B cell (primary cell): ENCODE results near the gene CAPS. TPM values are rescaled to one million over a fixed set of nuclear protein-coding genes. Genes with fewer than 3 reads are reported as not detected.

ENCODE experiments used
- ATAC-seq: fragments of 200-7000 bp; cut with Tn5 transposase; one replicate; pipeline ENCODE4 v1.10.0; 2021; ENCODE audit warnings: low read depth, mild to moderate bottlenecking, moderate number of reproducible peaks, moderate library complexity
- CTCF ChIA-PET: fragments of 350-600 bp; sonication (Branson Sonifier 250); formaldehyde crosslinking; loops from one replicate; lab custom pipeline; 2021; ENCODE audit warnings: antibody characterized with exemption, inconsistent platforms; lab: Charles Lee
- POLR2A ChIA-PET: fragments of 350-600 bp; sonication (Branson Sonifier 250); formaldehyde crosslinking; loops from one replicate; lab custom pipeline; 2021; ENCODE audit warnings: antibody characterized with exemption; lab: Charles Lee
- DNase-seq: peaks from one replicate; pipeline ENCODE4 v3.0.0; 2013
- H2AFZ ChIP-seq: 2 replicates; pipeline ENCODE4 v1.6.1; 2012; ENCODE audit warnings: mild to moderate bottlenecking, low read depth, low read length; ENCODE audit not compliant: insufficient read depth, poor library complexity, severe bottlenecking
- H3K27ac ChIP-seq, 2 donors: 1 replicate in 1 of 2; 2 replicates in 1 of 2; pipeline ENCODE4 v1.5.1; 2012 to 2013; ENCODE audit warnings: low read length in 2 of 2, mild to moderate bottlenecking in 2 of 2, moderate library complexity in 1 of 2
- H3K27me3 ChIP-seq, 4 experiments: fragments of 200-600 bp in 1 of 4; sonication (generic) in 1 of 4; replicated peaks in 1 of 4; 1 replicate in 2 of 4; 2 replicates in 2 of 4; pipeline versions ENCODE4 v1.6.1 to v1.7.0; 2013 to 2016; ENCODE audit warnings: low read length in 3 of 4, mild to moderate bottlenecking in 2 of 4, mixed read lengths in 1 of 4, moderate library complexity in 1 of 4; ENCODE audit not compliant: insufficient read depth in 4 of 4, control insufficient read depth in 3 of 4; ENCODE audit errors: control extremely low read depth in 1 of 4
- H3K36me3 ChIP-seq, 2 experiments: replicated peaks in 1 of 2; 1 replicate in 1 of 2; 2 replicates in 1 of 2; pipeline versions ENCODE4 v1.6.1 to v1.7.1; 2013; ENCODE audit warnings: low read length in 1 of 2; ENCODE audit not compliant: insufficient read depth in 2 of 2, control insufficient read depth in 1 of 2; ENCODE audit errors: control extremely low read depth in 1 of 2, extremely low read depth in 1 of 2
- H3K4me1 ChIP-seq, 2 donors: fragments of 200-600 bp in 1 of 2; sonication (generic) in 1 of 2; 1 replicate in 1 of 2; 2 replicates in 1 of 2; pipeline versions ENCODE4 v1.5.1 to v1.6.1; 2013 to 2017; ENCODE audit warnings: low read length in 2 of 2; ENCODE audit not compliant: control insufficient read depth in 2 of 2, insufficient read depth in 2 of 2
- H3K4me2 ChIP-seq: replicated peaks from 2 replicates; pipeline ENCODE3; 2012; ENCODE audit warnings: mild to moderate bottlenecking, low read depth, low read length; ENCODE audit not compliant: poor library complexity, severe bottlenecking
- H3K4me3 ChIP-seq, 5 experiments: fragments of 200-600 bp in 1 of 5; sonication (generic) in 1 of 5; 1 replicate in 3 of 5; 2 replicates in 2 of 5; pipeline versions ENCODE4 v1.5.1 to v1.7.0; 2011 to 2016; ENCODE audit warnings: low read length in 4 of 5, mild to moderate bottlenecking in 4 of 5, low read depth in 2 of 5, control low read depth in 1 of 5, moderate library complexity in 1 of 5; ENCODE audit not compliant: insufficient read depth in 1 of 5; ENCODE audit errors: control extremely low read depth in 1 of 5, extremely low read depth in 1 of 5
- H3K79me2 ChIP-seq: fragments of 200-600 bp; sonication (generic); one replicate; pipeline ENCODE4 v1.6.0; 2016; ENCODE audit warnings: low read length; ENCODE audit not compliant: control insufficient read depth, insufficient read depth
- H3K9ac ChIP-seq: fragments of 200-600 bp; sonication (generic); 2 replicates; pipeline ENCODE4 v1.6.1; 2017; ENCODE audit warnings: mild to moderate bottlenecking, low read length, moderate library complexity
- H3K9me3 ChIP-seq, 3 donors: one replicate each; pipeline versions ENCODE4 v1.6.1 to v1.7.1; 2013; ENCODE audit warnings: low read length in 2 of 3; ENCODE audit not compliant: control insufficient read depth in 2 of 3, insufficient read depth in 1 of 3; ENCODE audit errors: control extremely low read depth in 1 of 3
- H4K20me1 ChIP-seq: 2 replicates; pipeline ENCODE4 v1.6.0; 2012; ENCODE audit warnings: mild to moderate bottlenecking, low read length; ENCODE audit not compliant: insufficient read depth, control insufficient read depth, poor library complexity, severe bottlenecking
- H3K27ac Mint-ChIP-seq: one replicate; pipeline ENCODE4 v1.8.0; 2021; ENCODE audit warnings: mixed read lengths
- H3K27me3 Mint-ChIP-seq: one replicate; pipeline ENCODE4 v1.8.0; 2021; ENCODE audit warnings: mixed read lengths
- H3K4me1 Mint-ChIP-seq: one replicate; pipeline ENCODE4 v1.8.0; 2021; ENCODE audit warnings: mixed read lengths
- H3K4me3 Mint-ChIP-seq: one replicate; pipeline ENCODE4 v1.8.0; 2021; ENCODE audit warnings: mixed read lengths
- H3K9me3 Mint-ChIP-seq: one replicate; pipeline ENCODE4 v1.8.0; 2022; ENCODE audit warnings: mixed read lengths; ENCODE audit not compliant: insufficient read depth
- EZH2 ChIP-seq: IDR thresholded peaks from 2 replicates; pipeline ENCODE4 v1.6.1; 2012; ENCODE audit warnings: borderline replicate concordance, low read depth, mild to moderate bottlenecking, moderate library complexity, low read length; ENCODE audit not compliant: insufficient read depth, poor library complexity, severe bottlenecking
- WGBS: methylation state at CpG from one replicate; pipeline ENCODE4 v1.1.5; 2013; ENCODE audit warnings: missing lambda C conversion rate; ENCODE audit not compliant: insufficient coverage; 5-methylcytosine and 5-hydroxymethylcytosine counted together
- intact Hi-C: fragments of 100-400 bp; cut with micrococcal nuclease; formaldehyde crosslinking; loops from one replicate; pipeline ENCODE4 v1.10.0; 2022
- polyA plus RNA-seq: library from polyadenylated mRNA; depleted of rRNA; stranded (reverse); fragments of >200 nt; gene quantifications from 2 replicates; pipeline ENCODE4 v1.2.3, GENCODE V29; 2012
- total RNA-seq, 2 donors: library from RNA; stranded (reverse); fragments of 120-200 nt in 1 of 2; gene quantifications; 1 replicate in 1 of 2; 2 replicates in 1 of 2; pipeline versions ENCODE4 v1.2.3 to v1.2.4, GENCODE V29; 2013 to 2022
- TF ChIP-seq, protein P1 (sequence below): fragments of 200-600 bp; IDR thresholded peaks from one replicate; pipeline ENCODE4 v1.8.0; 2022; ENCODE audit warnings: antibody characterized with exemption, mild to moderate bottlenecking

Gene CAPS
- total and polyA plus RNA-seq, 2 donors (not counting 1 experiment from before 2014, with no cell fraction given): 40.0 to 65.7 TPM

DNA sequence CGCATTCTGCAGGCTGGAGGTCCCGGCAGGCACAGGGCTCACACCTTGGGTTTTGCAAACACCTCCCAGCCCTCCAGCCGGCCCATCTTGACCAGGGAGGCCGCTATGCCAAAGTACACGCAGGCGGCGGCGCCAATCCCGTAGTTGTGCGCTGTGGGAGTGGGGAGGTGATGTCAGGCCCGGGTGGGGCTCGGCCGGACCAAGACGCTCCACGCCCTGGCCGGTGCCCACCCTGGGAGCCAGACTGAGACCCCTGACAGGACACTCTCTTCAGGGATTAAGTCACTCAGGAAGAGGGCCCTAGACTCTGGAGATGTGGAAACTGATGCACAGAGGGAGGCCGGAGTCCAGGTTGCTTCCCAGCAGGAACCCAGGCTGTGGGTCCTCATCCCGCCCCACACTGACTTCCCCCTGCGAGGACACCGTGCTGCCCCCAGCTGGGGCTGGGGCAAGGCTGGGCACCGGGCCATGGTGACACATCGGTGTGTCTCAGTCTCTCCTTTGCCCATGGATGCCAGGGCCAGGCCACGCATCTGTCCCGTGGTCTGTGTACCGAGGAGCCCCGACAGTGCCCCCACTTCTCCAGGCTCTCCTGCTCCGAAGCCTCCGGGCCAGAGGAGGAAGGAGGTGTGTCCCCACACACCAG lies 19.2 kb upstream of the CAPS start:
- ATAC-seq (no peak), DNase-seq (no peak)
- no peak overlapping the region for H3K4me3 ChIP-seq
- no peaks in the 10 kb centered on the region for H3K27me3 Mint-ChIP-seq
- intact Hi-C loops: no loop called here
- no peak overlapping the region for H3K9ac ChIP-seq
- no peak overlapping the region for H3K27ac ChIP-seq
- no peak overlapping the region for H2AFZ ChIP-seq
- H3K36me3 ChIP-seq: peaks cover 0 to 9% of the 10 kb centered on the region in 2 experiments
- H3K4me2 ChIP-seq: no peak overlapping the region
- TF ChIP-seq EZH2: no peak
- TF ChIP-seq, protein P1, sequence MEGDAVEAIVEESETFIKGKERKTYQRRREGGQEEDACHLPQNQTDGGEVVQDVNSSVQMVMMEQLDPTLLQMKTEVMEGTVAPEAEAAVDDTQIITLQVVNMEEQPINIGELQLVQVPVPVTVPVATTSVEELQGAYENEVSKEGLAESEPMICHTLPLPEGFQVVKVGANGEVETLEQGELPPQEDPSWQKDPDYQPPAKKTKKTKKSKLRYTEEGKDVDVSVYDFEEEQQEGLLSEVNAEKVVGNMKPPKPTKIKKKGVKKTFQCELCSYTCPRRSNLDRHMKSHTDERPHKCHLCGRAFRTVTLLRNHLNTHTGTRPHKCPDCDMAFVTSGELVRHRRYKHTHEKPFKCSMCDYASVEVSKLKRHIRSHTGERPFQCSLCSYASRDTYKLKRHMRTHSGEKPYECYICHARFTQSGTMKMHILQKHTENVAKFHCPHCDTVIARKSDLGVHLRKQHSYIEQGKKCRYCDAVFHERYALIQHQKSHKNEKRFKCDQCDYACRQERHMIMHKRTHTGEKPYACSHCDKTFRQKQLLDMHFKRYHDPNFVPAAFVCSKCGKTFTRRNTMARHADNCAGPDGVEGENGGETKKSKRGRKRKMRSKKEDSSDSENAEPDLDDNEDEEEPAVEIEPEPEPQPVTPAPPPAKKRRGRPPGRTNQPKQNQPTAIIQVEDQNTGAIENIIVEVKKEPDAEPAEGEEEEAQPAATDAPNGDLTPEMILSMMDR: no peak
- WGBS: 92% methylated on average over 21 of the region's 28 CpGs
- peaks cover 0 to 21% (median 3%) of the 10 kb centered on the region in 4 experiments for H3K27me3 ChIP-seq
- H3K9me3 ChIP-seq: peaks cover 0 to 12% (median 0%) of the 10 kb centered on the region in 3 donors
- ChIA-PET POLR2A (no interaction called here), CTCF (no interaction called here)
- H3K79me2 ChIP-seq: peaks cover 9% of the 10 kb centered on the region
- peaks cover 38% of the 10 kb centered on the region for H4K20me1 ChIP-seq
- H3K4me3 Mint-ChIP-seq: no peak overlapping the region
- no peak overlapping the region for H3K27ac Mint-ChIP-seq
- H3K9me3 Mint-ChIP-seq: no peaks in the 10 kb centered on the region
- H3K4me1 ChIP-seq: peaks cover 0 to 4% of the 10 kb centered on the region in 2 donors
- no peaks in the 10 kb centered on the region for H3K4me1 Mint-ChIP-seq

DNA sequence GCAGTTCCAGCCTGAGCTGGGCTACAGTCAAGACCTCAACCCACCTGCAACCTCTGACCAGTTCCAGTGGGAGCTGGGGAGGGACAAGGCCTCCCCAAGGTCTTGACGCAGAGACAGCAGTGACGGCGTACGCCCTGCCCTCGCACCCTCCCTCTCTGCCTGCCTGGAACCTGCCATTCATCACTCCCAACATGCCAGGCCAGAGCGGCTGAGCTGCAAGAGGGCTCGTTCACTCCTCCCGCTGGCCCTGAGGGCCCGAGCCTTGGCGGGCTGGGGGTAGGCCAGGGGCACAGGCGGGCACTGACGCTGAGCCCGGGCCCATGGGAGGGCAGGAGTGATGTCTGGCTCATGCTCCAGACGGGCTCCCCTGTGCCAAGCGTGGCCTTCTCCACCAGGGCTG lies 18.6 kb upstream of the CAPS start:
- no peak overlapping the region for H3K4me2 ChIP-seq
- intact Hi-C loops: no loop called here
- no peaks in the 10 kb centered on the region for H3K27me3 Mint-ChIP-seq
- H3K36me3 ChIP-seq: peaks cover 0 to 13% of the 10 kb centered on the region in 2 experiments
- TF ChIP-seq, protein P1: no peak
- no peak for TF ChIP-seq EZH2
- H3K4me3 Mint-ChIP-seq: no peak overlapping the region
- no peak for ATAC-seq
- H3K9me3 ChIP-seq: peaks cover 0 to 12% (median 0%) of the 10 kb centered on the region in 3 donors
- H3K4me1 Mint-ChIP-seq: peaks cover 4% of the 10 kb centered on the region
- peaks cover 14% of the 10 kb centered on the region for H3K79me2 ChIP-seq
- H3K9ac ChIP-seq: no peak overlapping the region
- H2AFZ ChIP-seq: no peak overlapping the region
- ChIA-PET CTCF (no interaction called here), POLR2A (no interaction called here)
- peaks cover 43% of the 10 kb centered on the region for H4K20me1 ChIP-seq
- no peak overlapping the region for H3K27ac Mint-ChIP-seq
- no peak for DNase-seq
- no peak overlapping the region for H3K27ac ChIP-seq
- H3K4me3 ChIP-seq: no peak overlapping the region
- WGBS: 86% methylated on average over 15 of the region's 15 CpGs
- H3K9me3 Mint-ChIP-seq: no peaks in the 10 kb centered on the region
- H3K4me1 ChIP-seq: peaks cover 0 to 4% of the 10 kb centered on the region in 2 donors
- peaks cover 0 to 17% (median 3%) of the 10 kb centered on the region in 4 experiments for H3K27me3 ChIP-seq
